HG03378 (cell line): ENCODE data around the gene NDUFC1.
"Not testable (repeated sequence)": the region's sequence is repeated elsewhere in the genome, so short reads cannot be mapped to it uniquely, and the experiment has no call there.

Experiments
- ATAC-seq: cut with Tn5 transposase; IDR thresholded peaks from one replicate; pipeline ENCODE4 v1.9.1; 2021; ENCODE audit warnings: mild to moderate bottlenecking, moderate library complexity; ENCODE audit not compliant: unreplicated experiment

Gene NDUFC1

DNA sequence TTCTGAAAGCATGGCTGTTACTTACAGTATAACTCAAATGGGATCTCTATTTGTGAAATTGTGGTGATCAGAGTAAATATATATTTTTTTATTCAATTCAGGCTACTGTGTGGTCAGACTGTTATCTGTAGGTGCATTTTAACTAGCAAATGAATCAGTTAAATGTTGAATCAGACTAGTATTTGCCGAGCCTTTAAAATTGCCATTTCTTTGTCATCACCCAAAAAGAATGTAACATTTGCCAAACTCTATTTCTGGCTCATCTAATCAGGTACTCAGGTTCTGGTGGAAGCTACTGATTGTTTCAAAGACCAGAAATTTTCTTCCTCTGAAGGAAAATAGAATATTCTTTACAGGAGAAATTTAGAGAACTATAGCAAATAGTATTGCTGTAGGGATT, 2.7 kb downstream of the NDUFC1 start:
- no peak for ATAC-seq

DNA sequence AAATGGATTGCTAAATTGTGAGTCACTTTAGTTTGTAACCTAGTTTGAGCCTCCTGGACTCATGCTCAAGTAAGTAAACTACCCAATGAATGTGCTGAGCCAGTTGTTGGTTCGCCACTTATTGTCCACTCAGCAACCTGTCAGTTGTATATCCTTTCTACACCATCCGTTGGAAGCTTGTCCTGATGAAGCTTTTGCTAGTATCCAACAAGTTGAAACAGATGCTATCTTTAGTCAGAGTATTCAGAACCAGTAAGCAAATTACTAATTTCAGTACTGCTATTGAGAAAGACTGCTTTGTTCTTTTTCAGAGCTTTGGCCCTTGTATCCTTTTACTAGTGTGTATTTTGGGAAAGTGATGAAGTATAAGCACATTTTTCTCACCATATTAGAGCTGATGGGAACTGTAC, 5.3 kb downstream of the NDUFC1 start:
- no peak for ATAC-seq

DNA sequence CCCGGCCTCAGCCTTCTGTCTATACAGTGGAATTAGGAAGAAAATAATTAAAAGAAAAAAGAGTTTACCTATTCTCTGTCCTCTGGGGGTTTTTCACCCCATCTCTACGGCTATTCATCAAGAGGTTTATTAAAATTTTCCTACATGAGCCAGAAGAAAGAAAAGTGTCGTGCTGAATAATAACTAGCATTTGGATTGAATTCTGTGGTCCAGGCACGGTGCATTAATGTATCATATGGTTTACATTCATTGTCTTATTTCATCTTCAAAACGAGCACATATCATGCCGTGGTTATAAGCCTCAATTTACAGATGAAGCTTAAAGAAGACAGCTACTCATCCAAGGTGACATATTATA, 6.4 kb downstream of the NDUFC1 start:
- no peak for ATAC-seq

DNA sequence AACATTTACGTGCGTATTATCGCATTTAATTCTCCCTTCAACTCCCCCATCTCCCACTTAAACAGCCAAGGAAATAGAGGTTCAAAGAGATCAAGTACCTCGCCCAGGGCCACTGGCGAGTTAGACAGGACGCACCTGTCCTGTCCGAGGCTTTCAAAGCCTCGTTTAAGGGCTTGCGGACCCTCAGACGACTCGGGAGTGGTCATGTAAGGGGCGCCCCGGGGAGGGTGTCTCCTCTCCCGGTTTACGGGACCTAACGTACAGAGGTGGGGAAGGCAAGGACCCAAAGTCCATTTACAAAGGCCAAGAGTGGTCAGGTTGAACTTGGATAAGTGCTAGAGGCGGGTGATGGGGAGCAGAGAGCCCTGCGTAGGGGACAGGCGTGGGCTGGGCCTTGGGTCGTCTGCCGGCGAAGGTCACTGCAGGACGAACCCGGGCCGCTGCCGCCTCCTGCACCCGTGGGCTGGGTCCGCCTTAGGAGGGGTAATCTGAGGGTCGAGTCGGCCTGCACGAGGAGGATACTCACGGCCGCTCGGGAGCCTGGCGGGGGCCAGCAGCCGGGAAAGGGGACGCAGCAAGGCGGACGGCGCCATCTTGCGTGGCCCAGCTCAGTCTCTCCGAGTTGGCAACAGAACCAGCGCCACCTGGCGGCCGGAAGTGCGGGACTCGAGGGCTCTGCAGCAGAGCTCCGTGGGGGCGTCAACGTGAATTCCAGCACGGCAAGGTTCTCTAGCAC, 6.9 kb downstream of the NDUFC1 start:
- ATAC-seq: peak; percentile 89

DNA sequence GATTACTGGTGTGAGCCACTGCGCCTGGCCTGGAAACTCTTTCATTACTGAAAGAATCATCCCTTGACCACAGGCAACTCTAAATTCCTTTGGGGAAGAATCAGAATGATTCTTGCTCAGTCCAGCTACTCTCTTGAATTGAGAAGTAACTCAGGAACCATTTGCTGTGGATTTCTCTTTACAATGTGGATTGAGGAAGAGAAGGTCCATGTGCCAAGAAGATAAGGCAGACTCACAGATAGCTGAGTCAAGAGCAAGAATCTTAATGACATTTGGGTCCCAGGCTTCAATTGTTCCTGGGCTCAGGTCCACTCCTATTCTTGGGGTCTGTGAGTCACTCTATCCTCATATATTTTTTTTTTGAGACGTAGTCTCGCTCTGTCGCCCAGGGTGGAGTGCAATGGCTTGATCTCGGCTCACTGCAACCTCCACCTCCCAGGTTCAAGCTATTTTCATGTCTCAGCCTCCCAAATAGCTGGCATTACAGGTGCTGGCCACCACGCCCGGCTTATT, 16.0 kb downstream of the NDUFC1 start:
- no peak for ATAC-seq

DNA sequence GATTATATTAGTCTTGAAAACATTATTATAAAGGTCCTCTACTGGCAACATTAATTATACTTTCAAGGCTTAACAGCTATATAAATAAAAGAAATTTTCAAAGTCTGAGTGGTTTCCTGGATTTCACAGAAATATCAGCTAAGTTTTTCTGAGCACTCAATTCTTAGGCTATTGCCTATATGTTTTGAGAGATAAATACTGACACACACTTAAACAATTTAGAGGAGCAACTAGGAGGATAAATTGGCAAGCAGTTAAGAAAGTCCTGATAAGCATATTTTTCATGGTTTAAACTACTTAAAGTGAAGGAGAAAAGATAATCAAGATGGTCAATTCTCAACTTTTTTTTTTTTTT, 19.6 kb downstream of the NDUFC1 start:
- ATAC-seq: no peak

DNA sequence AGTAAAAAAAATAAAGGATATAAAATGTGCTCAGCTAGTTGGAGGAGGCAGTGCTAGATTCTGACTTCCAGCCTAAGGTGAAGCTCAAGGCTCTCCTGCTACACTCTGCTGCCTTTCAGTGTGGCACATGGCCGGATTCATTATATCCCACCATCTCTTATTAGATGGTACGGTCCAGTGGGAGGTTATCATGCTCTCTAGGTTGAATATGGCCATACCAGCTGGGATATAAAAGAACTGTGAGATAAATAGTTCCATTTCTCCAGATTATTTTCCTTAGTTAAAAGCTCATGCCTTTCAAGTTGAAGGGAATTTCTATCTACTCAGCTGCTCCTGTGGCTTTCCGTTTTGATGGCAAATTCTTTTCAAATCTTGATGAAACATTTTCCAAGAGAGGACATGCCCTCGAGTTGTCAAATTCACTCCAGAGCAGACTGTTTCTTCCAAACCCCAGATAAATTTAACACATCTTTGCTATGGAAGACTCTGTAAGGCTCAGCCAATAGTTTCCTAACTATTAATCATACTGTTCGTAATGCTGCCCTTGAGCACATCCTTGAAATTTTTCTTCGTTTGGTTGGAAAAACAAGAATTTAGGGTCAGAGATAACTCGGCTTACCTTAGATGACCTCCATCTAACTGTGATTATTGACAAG, 20.1 kb downstream of the NDUFC1 start:
- ATAC-seq: no peak

DNA sequence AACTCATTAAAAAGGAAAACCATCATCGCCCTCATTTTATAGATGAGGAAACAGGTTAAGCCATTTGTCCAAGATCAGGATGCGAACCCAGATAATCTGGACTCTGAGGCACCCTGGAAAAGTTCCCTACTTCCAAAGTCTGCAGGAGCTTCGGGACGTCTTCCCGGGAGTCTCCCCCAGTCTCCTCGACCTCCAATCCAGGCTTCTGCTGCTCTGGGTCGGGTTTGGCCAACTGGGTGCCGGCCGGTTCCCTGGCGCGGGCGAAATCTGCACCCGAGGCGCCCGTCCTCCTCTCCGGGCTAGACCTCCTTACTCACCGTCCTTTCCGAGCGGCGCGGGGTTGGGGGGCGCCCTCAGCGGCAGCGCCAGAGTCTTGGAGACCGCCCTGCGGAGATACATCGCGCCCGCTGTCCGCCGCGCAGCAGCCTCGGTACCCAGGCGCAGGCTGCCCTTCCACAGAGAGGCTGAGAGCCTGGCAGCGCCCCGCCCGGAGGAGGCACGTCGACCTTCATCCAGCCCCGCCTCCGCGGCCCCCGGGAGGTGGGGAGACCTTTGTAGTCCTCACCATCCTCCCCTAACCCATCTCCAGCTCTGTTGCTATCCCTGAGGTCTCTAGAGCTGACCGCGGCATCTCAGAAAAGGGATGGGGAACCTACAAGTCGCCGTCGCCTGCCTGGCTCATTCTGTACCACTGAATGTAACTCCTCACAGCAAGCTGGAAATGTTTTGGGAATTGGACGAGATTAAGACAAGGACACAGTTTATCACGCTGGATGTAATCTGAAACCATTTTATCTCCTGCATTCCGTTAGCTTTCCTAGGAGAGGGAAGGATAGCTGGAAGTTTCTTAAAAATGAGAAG, 22.3 kb downstream of the NDUFC1 start, which contains the start of gene MGARP:
Gene MGARP, minus strand, starts transcription at position 466 of the 861 bp plus-strand sequence. Its CDS starts 67 bp downstream, at position 399.
- ATAC-seq: peak; percentile 51

DNA sequence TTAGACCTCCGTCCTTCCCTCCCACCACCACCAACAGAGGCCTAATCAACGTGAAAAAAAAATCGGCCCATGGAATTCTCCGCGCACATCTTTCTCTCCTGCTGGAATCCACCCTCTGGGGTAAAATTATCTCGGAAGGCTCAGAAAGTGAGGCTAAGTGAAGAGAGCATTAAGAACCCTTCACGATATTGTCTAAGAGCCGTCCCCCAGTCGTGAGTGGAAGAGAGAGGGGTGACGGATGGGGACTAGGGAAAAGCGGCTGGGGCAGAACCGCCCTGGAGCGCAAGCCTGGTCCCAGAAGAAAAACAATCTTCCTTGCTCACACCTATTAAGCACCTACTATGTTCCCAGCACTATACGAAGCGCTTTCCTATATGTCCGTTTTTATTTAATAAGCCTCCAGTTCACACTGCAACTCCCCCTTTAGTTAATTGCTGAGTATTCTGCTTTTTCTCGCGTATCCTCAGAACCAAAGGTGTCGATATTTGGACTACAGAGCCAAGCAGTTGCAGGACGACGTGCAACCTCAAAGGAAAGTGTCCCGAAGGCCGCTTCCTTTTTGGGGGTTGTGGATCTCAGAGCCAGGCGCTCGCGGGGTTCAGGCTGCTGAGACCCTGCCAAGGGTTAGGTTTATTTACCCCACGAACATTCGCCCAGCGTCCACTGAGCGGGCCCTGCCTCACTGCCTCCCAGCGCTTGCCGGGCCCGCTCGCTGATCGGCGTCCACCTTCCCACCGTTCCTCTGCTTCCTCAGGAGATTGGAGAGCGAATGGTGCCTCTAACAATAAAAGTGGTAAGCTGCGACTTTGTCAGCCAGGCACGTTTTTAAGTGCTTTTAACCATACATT, 23.1 kb downstream of the NDUFC1 start:
- ATAC-seq: no peak

DNA sequence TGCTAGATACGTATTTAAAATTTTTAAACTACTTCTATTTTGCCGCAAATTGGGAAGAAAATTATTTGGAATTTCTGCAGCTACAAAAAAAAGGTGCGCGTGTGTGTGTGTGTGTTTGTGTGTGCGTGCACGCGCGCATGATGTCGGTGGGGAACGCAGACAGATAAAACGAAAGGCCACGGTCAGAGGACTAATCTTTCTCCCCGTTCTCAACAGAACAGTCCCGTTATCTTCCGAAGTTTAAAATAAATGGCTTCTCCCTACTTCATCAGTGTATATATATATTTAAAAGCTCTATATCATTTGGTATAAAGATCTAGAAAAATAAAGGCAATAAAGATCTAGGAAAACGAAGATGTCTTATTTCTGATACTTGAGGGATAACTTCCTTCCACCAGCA, 23.8 kb downstream of the NDUFC1 start:
- ATAC-seq: no peak

DNA sequence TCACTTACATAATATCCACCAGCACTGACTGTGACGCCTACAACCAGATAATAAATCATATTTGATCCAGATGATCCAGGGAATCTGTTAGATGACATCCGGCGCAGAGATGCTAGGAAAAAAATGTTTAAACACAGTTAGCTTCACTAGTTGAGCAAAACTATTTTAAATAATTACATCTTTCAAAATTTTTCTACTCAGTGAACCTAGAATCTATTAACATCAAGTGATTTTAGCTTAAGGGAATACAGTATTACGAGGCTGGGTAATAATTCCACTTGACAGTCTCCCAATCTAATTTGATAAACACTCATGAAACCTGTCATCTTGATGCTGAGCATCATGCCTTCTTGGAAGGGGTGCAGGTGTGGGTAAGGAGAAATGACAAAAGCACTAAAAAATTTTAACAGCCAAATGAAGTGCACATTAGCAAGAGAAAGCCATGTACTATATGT, 27.0 kb downstream of the NDUFC1 start:
- ATAC-seq: no peak

DNA sequence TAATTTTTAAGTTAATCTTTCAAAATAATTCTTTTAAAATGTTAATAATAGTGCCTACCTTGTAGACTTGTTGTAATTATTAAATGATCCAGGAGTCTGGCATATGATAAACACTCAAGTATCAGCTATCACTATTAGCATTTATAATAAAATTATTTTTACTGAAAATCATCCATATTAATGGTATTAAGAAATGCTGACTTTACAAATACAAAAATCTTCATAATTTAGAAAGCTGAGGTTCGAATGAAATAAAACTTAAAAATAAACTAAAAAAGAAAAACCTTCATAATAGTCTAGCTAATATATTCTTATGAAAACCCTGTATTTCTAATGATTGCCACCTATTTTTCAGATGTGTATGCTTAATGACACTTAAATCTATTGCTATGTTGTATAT, 27.5 kb downstream of the NDUFC1 start:
- ATAC-seq: no peak

DNA sequence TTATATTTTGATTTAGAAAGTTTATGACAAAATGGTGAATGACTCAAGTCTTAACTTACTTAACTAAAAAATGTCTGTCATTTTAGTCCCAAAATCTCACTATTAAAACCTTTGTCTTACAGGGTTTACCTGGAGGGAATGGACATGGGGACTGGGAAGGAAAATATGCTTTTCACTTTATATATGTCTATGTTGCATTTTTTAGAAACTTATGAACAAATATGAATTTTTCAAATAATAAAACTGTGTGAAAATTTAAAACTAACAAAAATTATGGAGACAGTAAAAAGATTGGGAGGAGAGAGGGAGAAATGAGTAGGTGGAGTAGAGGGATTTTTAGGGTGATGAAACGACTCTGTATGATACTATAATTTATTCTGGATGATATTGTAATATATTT, 28.4 kb downstream of the NDUFC1 start:
- no peak for ATAC-seq

DNA sequence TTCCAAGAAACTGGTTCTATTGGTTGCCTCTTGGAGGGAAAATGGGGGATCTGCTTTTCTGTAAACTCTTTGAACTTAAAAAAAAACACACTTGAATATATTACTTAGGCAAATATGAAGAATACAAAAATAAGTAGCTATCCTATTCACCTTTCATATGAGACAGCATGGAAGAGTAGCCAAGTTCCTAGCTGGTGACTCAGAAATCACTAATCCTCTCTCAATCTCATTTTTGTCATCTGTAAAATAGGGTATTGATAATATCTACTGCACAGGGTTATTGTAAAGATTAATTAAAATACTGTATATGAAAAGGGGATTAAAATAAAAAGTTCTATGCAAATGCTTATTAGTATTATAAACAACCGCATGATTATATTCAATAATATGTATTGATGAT, 35.0 kb downstream of the NDUFC1 start:
- ATAC-seq: no peak

DNA sequence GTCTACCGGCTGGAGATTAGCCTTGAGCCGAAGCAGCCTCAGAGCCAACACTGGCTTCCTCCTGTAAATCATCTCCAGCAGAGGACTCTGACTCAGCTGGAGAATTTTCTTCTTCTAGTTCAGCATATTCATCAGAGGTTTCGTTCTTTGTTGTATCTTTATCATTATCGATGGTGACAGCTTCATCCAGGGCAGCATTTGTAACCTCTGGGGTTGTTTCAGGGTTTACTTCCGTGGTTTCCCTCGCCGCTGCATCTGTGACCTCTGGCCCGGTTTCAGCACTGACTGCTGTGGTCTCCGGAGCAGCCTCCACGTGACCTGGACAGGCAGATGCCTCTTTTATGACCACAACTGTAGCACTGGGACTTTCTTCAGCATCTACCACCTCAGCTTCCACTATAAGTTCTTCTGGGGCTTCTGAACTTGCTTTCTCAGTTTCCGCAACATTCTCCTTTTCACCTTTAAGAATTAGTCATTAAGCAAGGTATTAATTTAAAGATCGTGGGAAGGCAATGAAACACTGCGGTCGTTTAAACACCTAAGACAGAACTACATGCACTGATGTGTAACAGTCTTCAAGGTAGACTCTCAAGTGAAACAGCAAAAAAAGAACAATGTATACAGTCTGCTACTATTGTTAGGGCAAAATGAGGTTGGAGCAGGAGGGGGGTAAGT, 35.6 kb downstream of the NDUFC1 start:
- ATAC-seq: peak; percentile 98

DNA sequence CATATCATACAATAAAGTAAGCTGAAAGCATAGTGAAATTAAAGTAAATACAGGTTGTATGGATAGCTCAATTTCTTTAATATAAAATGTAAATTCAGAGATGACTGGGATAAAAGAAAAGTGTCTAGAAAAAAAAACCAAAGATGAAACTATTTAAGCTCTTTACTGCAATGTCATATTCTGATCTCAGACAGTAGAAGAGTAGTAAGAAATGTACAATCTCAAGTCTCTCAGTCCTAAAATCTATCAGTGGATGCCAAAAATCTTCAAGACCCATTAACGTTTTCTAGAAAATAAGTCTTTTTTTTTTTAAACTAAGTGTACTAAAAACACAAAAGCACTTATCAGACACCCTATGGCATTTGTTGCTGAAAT, 36.1 kb downstream of the NDUFC1 start:
- ATAC-seq: no peak

DNA sequence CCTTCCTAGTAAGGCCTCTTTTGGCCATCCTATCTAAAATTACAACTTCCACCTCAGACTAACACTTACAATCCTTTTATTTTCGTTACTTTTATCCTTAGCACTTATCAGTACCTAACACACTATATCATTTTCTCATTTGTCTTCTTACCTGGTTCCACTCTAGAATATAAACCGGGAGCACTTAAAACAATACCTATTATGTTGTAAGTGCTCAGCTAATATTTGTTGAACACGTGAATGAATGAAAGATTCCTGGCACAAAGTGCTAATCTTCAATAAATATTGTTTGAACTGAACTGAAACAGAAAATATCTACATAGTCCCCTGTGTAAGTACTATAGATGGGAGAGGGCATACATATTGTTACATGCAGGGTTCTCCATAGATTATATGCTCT, 36.6 kb downstream of the NDUFC1 start:
- no peak for ATAC-seq

DNA sequence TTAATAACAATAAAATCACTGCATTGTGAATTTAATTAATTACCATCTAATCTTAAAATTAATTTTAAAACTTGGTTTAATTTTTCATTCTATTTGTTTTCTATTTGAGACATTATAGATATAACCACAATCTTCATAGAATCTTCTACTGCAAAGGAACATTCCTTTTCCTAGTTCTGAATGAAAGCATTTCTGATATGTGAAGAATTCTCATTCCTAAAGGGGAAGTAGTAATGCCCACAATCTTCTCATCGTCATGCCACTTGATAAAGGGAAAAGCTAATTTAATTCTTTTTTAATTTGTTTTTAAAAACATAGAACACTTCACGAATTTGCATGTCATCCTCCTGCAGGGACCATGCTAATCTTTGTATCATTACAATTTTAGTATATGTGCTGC, 45.9 kb downstream of the NDUFC1 start:
- no peak for ATAC-seq

DNA sequence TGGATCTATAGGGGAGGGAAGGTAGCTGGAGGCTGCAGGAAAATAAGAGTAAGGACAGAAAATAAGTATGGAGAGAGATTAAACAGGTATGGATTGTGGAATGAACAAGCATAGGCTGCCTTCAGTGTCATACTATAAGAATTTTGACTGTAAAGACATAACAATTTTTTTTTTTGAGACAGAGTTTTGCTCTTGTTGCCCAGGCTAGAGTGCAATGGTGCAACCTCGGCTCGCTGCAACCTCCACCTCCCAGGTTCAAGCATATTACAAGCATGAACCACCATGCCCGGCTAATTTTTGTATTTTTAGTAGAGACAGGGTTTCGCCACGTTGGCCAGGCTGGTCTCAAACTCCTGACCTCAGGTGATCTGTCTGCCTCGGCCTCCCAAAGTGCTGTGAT, 46.7 kb downstream of the NDUFC1 start:
- ATAC-seq: not testable (repeated sequence)

DNA sequence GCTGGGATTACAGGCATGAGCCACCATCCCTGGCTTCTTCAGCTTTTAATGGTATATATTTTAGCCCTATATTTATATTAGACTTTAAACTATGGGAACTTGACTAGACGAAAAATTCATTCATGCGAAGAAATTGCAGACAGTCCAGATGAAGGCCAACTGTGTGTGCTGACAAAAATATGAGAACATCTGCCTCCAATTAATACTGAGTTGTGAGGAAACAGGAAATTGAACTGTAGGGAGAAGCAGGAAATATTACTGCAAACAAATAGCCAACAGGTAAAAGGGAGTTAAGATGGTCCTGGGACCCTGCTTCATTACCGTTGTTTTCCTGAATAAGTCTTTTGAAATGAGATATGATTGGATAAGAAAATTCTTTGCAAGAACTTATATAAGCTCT, 48.6 kb downstream of the NDUFC1 start:
- ATAC-seq: no peak
